ENCODE data around the gene RTL3.

Gene RTL3

GRCh38 chrX:78618987-78619386 lies 40.1 kb downstream of the RTL3 start:
- DNase-seq = no peak

DNA sequence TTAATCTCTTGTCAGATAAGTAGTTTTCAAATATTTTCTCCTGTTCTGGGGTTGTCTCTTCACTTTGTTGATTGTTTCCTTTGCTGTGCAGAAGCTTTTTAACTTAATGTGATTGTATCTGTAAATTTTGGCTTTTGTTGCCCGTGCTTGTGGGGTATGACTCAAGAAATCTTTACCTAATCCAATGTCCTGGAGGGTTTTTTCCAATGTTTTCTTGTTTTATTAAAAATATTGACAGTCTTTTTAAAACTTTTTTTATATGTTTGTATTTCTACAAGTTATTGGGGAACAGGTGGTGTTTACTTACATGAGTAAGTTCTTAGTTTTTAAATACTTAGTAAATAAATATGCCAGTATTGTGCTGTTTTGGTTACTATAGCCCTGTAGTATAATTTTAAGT lies 44.9 kb downstream of the RTL3 start:
- DNase-seq = no peak

All from DMS153 (cell line).